Astrocyte (in vitro differentiated cells and primary cell): ENCODE results near the gene KBTBD3.

Experiments
- CTCF ChIP-seq: IDR thresholded peaks from 2 replicates; pipeline ENCODE4 v1.5.1; 2011; ENCODE audit warnings: low read depth, mild to moderate bottlenecking, inconsistent platforms, low read length, moderate library complexity; ENCODE audit not compliant: insufficient read depth
- EZH2 ChIP-seq: IDR thresholded peaks from 2 replicates; pipeline ENCODE4 v1.6.1; 2012; ENCODE audit warnings: mild to moderate bottlenecking, low read length, inconsistent platforms; ENCODE audit not compliant: insufficient read depth

GRCh38 chr11:106091480-106092123, 14.5 kb upstream of the KBTBD3 start:
- TF ChIP-seq CTCF (no peak), EZH2 (no peak)
